Neural cell (in vitro differentiated cells): ENCODE data around the gene SWT1. TPM values are rescaled to one million over a fixed set of nuclear protein-coding genes. Genes with fewer than 3 reads are reported as not detected.

ENCODE experiments used
- H2AFZ ChIP-seq: fragments of 200-600, 300-800 bp; sonication (generic), shearing (Covaris generic); 2 replicates; pipeline ENCODE4 v1.6.0; 2014; ENCODE audit warnings: low read depth, mild to moderate bottlenecking, antibody characterized with exemption, low read length, moderate library complexity
- H3F3A ChIP-seq: fragments of 200-600 bp; shearing (Covaris generic); 2 replicates; pipeline ENCODE4 v1.6.1; 2016; ENCODE audit warnings: mild to moderate bottlenecking, moderate library complexity, mixed read lengths, antibody characterized with exemption, low read length; ENCODE audit not compliant: insufficient read depth, poor library complexity, severe bottlenecking
- H3K27ac ChIP-seq: fragments of 200-600, 300-800 bp; sonication (generic), shearing (Covaris generic); 2 replicates; pipeline ENCODE4 v1.5.1; 2014; ENCODE audit warnings: mild to moderate bottlenecking, low read length, moderate library complexity
- H3K27me3 ChIP-seq: fragments of 300-800, 200-600 bp; sonication (generic), shearing (Covaris generic); 2 replicates; pipeline ENCODE4 v1.6.0; 2014; ENCODE audit warnings: mild to moderate bottlenecking, low read depth, low read length, moderate library complexity; ENCODE audit not compliant: insufficient read depth
- H3K36me3 ChIP-seq: fragments of 300-800, 200-600 bp; sonication (generic), shearing (Covaris generic); 2 replicates; pipeline ENCODE4 v1.5.1; 2014; ENCODE audit warnings: mild to moderate bottlenecking, antibody characterized with exemption, low read length, moderate library complexity; ENCODE audit not compliant: insufficient read depth
- H3K4me2 ChIP-seq: fragments of 300-800, 200-600 bp; sonication (generic), shearing (Covaris generic); 2 replicates; pipeline ENCODE4 v1.6.0; 2014; ENCODE audit warnings: mild to moderate bottlenecking, low read length
- H3K4me3 ChIP-seq: fragments of 300-800, 200-600 bp; sonication (generic), shearing (Covaris generic); 2 replicates; pipeline ENCODE4 v1.5.1; 2014; ENCODE audit warnings: mild to moderate bottlenecking, low read length, moderate library complexity
- H3K79me2 ChIP-seq: fragments of 200-600 bp; shearing (Covaris generic); replicated peaks from 2 replicates; pipeline ENCODE4 v1.6.0; 2014; ENCODE audit warnings: mild to moderate bottlenecking, low read length, moderate library complexity; ENCODE audit not compliant: insufficient read depth
- H3K9ac ChIP-seq: fragments of 300-800, 200-600 bp; sonication (generic), shearing (Covaris generic); 2 replicates; pipeline ENCODE4 v1.6.1; 2016; ENCODE audit warnings: mild to moderate bottlenecking, low read length, mixed read lengths
- H3K9me2 ChIP-seq: fragments of 200-600 bp; shearing (Covaris generic); 2 replicates; pipeline ENCODE4 v1.6.1; 2016; ENCODE audit warnings: mild to moderate bottlenecking, low read length, mixed read lengths; ENCODE audit not compliant: insufficient read depth
- H3K9me3 ChIP-seq: fragments of 200-600, 300-800 bp; sonication (generic), shearing (Covaris generic); 2 replicates; pipeline ENCODE4 v1.6.1; 2016; ENCODE audit warnings: mild to moderate bottlenecking, mixed run types, low read length, moderate library complexity, mixed read lengths
- H4K20me1 ChIP-seq: fragments of 200-600 bp; shearing (Covaris generic); 2 replicates; pipeline ENCODE4 v1.6.1; 2016; ENCODE audit warnings: mild to moderate bottlenecking, mixed run types; ENCODE audit not compliant: insufficient read depth
- EP300 ChIP-seq: fragments of 450-650 bp; conservative IDR thresholded peaks from 2 replicates; pipeline ENCODE4 v1.6.1; 2014; ENCODE audit warnings: antibody characterized with exemption, mild to moderate bottlenecking, moderate library complexity; ENCODE audit not compliant: poor library complexity, severe bottlenecking
- EZH2 ChIP-seq: fragments of 200-600, 300-800 bp; shearing (Covaris generic), sonication (generic); IDR thresholded peaks from 2 replicates; pipeline ENCODE4 v1.6.1; 2014; ENCODE audit warnings: antibody characterized with exemption, low read length, borderline replicate concordance, mild to moderate bottlenecking; ENCODE audit not compliant: insufficient read depth, poor library complexity, severe bottlenecking
- MXI1 ChIP-seq: fragments of 450-650 bp; conservative IDR thresholded peaks from 2 replicates; pipeline ENCODE4 v1.6.1; 2014; ENCODE audit warnings: antibody characterized with exemption, mild to moderate bottlenecking; ENCODE audit not compliant: poor library complexity, severe bottlenecking
- POLR2AphosphoS5 ChIP-seq: IDR thresholded peaks from 2 replicates; pipeline ENCODE4 v1.6.1; 2012
- RAD21 ChIP-seq: fragments of 450-650 bp; conservative IDR thresholded peaks from 2 replicates; pipeline ENCODE4 v1.6.1; 2014; ENCODE audit warnings: antibody characterized with exemption, mild to moderate bottlenecking, moderate library complexity
- SMC3 ChIP-seq: fragments of 450-650 bp; conservative IDR thresholded peaks from 2 replicates; pipeline ENCODE4 v1.6.1; 2014; ENCODE audit warnings: antibody characterized with exemption, mild to moderate bottlenecking, moderate library complexity; ENCODE audit not compliant: poor library complexity
- TAF1 ChIP-seq: IDR thresholded peaks from 2 replicates; pipeline ENCODE4 v1.6.1; 2012; ENCODE audit warnings: low read depth
- polyA plus RNA-seq: library from polyadenylated mRNA; depleted of rRNA; stranded (reverse); fragments of >200 nt; gene quantifications from 2 replicates; pipeline ENCODE4 v1.2.3, GENCODE V29; 2014
- TF ChIP-seq, protein P1 (sequence below): IDR thresholded peaks from 2 replicates; pipeline ENCODE4 v1.6.1; 2012; ENCODE audit warnings: borderline replicate concordance
- TF ChIP-seq, protein P2 (sequence below): fragments of 450-650 bp; IDR thresholded peaks from 2 replicates; pipeline ENCODE4 v1.5.1; 2014; ENCODE audit warnings: antibody characterized with exemption, mild to moderate bottlenecking, moderate library complexity; ENCODE audit not compliant: poor library complexity, severe bottlenecking

The SWT1 gene
- polyA plus RNA-seq, 1 donor from 2014 or later, result 9.3 TPM

DNA sequence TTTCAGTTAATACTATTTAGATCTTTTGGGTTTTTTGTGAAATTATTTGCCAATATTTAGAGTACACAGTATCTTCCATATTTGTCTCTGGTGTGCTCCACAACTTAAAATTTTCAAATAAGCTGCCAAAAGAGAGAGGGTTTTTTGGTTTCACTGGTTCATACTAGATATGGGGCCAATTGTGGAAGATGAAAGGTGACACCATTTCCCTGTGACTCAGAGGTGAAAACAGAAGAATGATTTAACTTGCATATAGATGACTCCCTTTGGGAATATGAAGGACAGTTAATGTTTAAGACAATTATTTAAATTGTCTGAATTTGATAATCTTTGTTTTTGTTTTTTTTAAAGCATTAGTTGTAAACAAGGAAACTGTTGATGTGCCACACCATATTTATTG, 122.6 kb downstream of the SWT1 start:
- Histone ChIP-seq H3K27me3 (no peaks in the 10 kb centered on the region), H3K9me3 (no peaks in the 10 kb centered on the region), H2AFZ (no peak overlapping the region), H3K9me2 (no peaks in the 10 kb centered on the region), H3K27ac (no peak overlapping the region), H3K9ac (no peak overlapping the region), H3F3A (no peaks in the 10 kb centered on the region), H3K4me2 (no peak overlapping the region), H4K20me1 (no peaks in the 10 kb centered on the region), H3K36me3 (peaks cover 6% of the 10 kb centered on the region), H3K79me2 (no peaks in the 10 kb centered on the region), H3K4me3 (no peak overlapping the region)
- TF ChIP-seq SMC3, result no peak

DNA sequence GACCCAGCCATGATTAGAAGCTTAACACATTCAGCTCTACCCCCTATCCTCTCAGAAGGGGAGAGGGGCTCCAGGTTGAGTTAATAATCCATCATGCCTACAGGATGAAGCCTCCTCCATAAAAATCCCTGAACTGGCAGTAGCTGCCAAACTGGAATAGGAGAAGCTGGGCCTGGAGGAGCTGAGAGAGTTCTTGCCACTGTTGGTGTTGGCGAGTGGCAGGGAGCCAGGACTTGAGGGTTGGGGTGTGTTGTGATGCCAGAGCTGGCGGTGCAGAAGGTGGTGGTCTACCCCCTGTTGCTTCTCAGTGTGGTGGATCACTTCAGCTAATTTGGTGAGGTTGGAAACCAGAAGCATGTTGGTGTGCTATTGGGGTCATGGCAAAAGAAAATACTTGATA, 123.6 kb downstream of the SWT1 start:
- H3K9ac ChIP-seq, result no peak overlapping the region
- no peak overlapping the region for H3K27ac ChIP-seq
- TF ChIP-seq MXI1, result no peak
- TF ChIP-seq SMC3, result no peak
- TF ChIP-seq, protein P1, sequence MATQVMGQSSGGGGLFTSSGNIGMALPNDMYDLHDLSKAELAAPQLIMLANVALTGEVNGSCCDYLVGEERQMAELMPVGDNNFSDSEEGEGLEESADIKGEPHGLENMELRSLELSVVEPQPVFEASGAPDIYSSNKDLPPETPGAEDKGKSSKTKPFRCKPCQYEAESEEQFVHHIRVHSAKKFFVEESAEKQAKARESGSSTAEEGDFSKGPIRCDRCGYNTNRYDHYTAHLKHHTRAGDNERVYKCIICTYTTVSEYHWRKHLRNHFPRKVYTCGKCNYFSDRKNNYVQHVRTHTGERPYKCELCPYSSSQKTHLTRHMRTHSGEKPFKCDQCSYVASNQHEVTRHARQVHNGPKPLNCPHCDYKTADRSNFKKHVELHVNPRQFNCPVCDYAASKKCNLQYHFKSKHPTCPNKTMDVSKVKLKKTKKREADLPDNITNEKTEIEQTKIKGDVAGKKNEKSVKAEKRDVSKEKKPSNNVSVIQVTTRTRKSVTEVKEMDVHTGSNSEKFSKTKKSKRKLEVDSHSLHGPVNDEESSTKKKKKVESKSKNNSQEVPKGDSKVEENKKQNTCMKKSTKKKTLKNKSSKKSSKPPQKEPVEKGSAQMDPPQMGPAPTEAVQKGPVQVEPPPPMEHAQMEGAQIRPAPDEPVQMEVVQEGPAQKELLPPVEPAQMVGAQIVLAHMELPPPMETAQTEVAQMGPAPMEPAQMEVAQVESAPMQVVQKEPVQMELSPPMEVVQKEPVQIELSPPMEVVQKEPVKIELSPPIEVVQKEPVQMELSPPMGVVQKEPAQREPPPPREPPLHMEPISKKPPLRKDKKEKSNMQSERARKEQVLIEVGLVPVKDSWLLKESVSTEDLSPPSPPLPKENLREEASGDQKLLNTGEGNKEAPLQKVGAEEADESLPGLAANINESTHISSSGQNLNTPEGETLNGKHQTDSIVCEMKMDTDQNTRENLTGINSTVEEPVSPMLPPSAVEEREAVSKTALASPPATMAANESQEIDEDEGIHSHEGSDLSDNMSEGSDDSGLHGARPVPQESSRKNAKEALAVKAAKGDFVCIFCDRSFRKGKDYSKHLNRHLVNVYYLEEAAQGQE, result no peak
- TF ChIP-seq EP300, result no peak
- TF ChIP-seq TAF1, result no peak
- TF ChIP-seq POLR2AphosphoS5, result no peak
- no peak for TF ChIP-seq EZH2
- TF ChIP-seq, protein P2, sequence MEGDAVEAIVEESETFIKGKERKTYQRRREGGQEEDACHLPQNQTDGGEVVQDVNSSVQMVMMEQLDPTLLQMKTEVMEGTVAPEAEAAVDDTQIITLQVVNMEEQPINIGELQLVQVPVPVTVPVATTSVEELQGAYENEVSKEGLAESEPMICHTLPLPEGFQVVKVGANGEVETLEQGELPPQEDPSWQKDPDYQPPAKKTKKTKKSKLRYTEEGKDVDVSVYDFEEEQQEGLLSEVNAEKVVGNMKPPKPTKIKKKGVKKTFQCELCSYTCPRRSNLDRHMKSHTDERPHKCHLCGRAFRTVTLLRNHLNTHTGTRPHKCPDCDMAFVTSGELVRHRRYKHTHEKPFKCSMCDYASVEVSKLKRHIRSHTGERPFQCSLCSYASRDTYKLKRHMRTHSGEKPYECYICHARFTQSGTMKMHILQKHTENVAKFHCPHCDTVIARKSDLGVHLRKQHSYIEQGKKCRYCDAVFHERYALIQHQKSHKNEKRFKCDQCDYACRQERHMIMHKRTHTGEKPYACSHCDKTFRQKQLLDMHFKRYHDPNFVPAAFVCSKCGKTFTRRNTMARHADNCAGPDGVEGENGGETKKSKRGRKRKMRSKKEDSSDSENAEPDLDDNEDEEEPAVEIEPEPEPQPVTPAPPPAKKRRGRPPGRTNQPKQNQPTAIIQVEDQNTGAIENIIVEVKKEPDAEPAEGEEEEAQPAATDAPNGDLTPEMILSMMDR, result no peak
- TF ChIP-seq RAD21, result no peak
- no peaks in the 10 kb centered on the region for H3F3A ChIP-seq
- no peaks in the 10 kb centered on the region for H3K79me2 ChIP-seq
- H3K9me3 ChIP-seq, result no peaks in the 10 kb centered on the region
- H3K9me2 ChIP-seq, result no peaks in the 10 kb centered on the region
- peaks cover 6% of the 10 kb centered on the region for H3K36me3 ChIP-seq
- H3K27me3 ChIP-seq, result no peaks in the 10 kb centered on the region
- no peak overlapping the region for H3K4me2 ChIP-seq
- H3K4me3 ChIP-seq, result no peak overlapping the region
- no peak overlapping the region for H2AFZ ChIP-seq
- no peaks in the 10 kb centered on the region for H4K20me1 ChIP-seq

DNA sequence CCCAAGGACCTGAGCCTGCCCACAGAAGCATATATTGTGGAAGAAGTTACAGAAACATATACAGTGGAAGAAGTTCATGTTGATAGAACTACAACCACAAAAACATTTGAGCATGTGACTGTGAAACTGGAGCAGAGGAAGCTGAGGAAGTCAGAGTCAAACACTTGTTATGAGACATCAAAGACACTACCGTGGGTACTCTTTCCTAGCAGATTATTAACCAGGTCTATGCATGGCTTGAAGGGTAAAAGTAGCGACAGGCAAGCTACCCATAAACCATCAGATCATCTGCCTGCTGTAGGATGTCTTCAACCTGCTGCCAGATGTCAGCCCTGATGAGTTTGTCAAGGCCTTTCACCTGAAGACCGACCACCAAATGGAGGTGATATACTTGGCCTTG, 124.3 kb downstream of the SWT1 start:
- Histone ChIP-seq H3K27me3 (no peaks in the 10 kb centered on the region), H3K4me3 (no peak overlapping the region), H3K4me2 (no peak overlapping the region), H4K20me1 (no peaks in the 10 kb centered on the region), H3K79me2 (no peaks in the 10 kb centered on the region), H3K9me2 (no peaks in the 10 kb centered on the region), H3F3A (no peaks in the 10 kb centered on the region), H2AFZ (no peak overlapping the region), H3K9me3 (no peaks in the 10 kb centered on the region), H3K36me3 (peaks cover 6% of the 10 kb centered on the region), H3K9ac (no peak overlapping the region), H3K27ac (no peak overlapping the region)
- TF ChIP-seq RAD21 (no peak), TAF1 (no peak), EP300 (no peak), EZH2 (no peak), POLR2AphosphoS5 (no peak), SMC3 (no peak), MXI1 (no peak)
- TF ChIP-seq, protein P1, result no peak
- TF ChIP-seq, protein P2, result no peak
